Neural cell (in vitro differentiated cells): ENCODE measurements around the gene GLI2. TPM values are rescaled to one million over a fixed set of nuclear protein-coding genes. Genes with fewer than 3 reads are reported as not detected.

Experiments used
- H2AFZ ChIP-seq: fragments of 200-600, 300-800 bp; sonication (generic), shearing (Covaris generic); 2 replicates; pipeline ENCODE4 v1.6.0; 2014; ENCODE audit warnings: low read depth, mild to moderate bottlenecking, antibody characterized with exemption, low read length, moderate library complexity
- H3F3A ChIP-seq: fragments of 200-600 bp; shearing (Covaris generic); 2 replicates; pipeline ENCODE4 v1.6.1; 2016; ENCODE audit warnings: mild to moderate bottlenecking, moderate library complexity, mixed read lengths, antibody characterized with exemption, low read length; ENCODE audit not compliant: insufficient read depth, poor library complexity, severe bottlenecking
- H3K27ac ChIP-seq: fragments of 200-600, 300-800 bp; sonication (generic), shearing (Covaris generic); 2 replicates; pipeline ENCODE4 v1.5.1; 2014; ENCODE audit warnings: mild to moderate bottlenecking, low read length, moderate library complexity
- H3K27me3 ChIP-seq: fragments of 300-800, 200-600 bp; sonication (generic), shearing (Covaris generic); 2 replicates; pipeline ENCODE4 v1.6.0; 2014; ENCODE audit warnings: mild to moderate bottlenecking, low read depth, low read length, moderate library complexity; ENCODE audit not compliant: insufficient read depth
- H3K36me3 ChIP-seq: fragments of 300-800, 200-600 bp; sonication (generic), shearing (Covaris generic); 2 replicates; pipeline ENCODE4 v1.5.1; 2014; ENCODE audit warnings: mild to moderate bottlenecking, antibody characterized with exemption, low read length, moderate library complexity; ENCODE audit not compliant: insufficient read depth
- H3K4me2 ChIP-seq: fragments of 300-800, 200-600 bp; sonication (generic), shearing (Covaris generic); 2 replicates; pipeline ENCODE4 v1.6.0; 2014; ENCODE audit warnings: mild to moderate bottlenecking, low read length
- H3K4me3 ChIP-seq: fragments of 300-800, 200-600 bp; sonication (generic), shearing (Covaris generic); 2 replicates; pipeline ENCODE4 v1.5.1; 2014; ENCODE audit warnings: mild to moderate bottlenecking, low read length, moderate library complexity
- H3K79me2 ChIP-seq: fragments of 200-600 bp; shearing (Covaris generic); replicated peaks from 2 replicates; pipeline ENCODE4 v1.6.0; 2014; ENCODE audit warnings: mild to moderate bottlenecking, low read length, moderate library complexity; ENCODE audit not compliant: insufficient read depth
- H3K9ac ChIP-seq: fragments of 300-800, 200-600 bp; sonication (generic), shearing (Covaris generic); 2 replicates; pipeline ENCODE4 v1.6.1; 2016; ENCODE audit warnings: mild to moderate bottlenecking, low read length, mixed read lengths
- H3K9me2 ChIP-seq: fragments of 200-600 bp; shearing (Covaris generic); 2 replicates; pipeline ENCODE4 v1.6.1; 2016; ENCODE audit warnings: mild to moderate bottlenecking, low read length, mixed read lengths; ENCODE audit not compliant: insufficient read depth
- H3K9me3 ChIP-seq: fragments of 200-600, 300-800 bp; sonication (generic), shearing (Covaris generic); 2 replicates; pipeline ENCODE4 v1.6.1; 2016; ENCODE audit warnings: mild to moderate bottlenecking, mixed run types, low read length, moderate library complexity, mixed read lengths
- H4K20me1 ChIP-seq: fragments of 200-600 bp; shearing (Covaris generic); 2 replicates; pipeline ENCODE4 v1.6.1; 2016; ENCODE audit warnings: mild to moderate bottlenecking, mixed run types; ENCODE audit not compliant: insufficient read depth
- CTCF ChIP-seq: fragments of 450-650 bp; IDR thresholded peaks from 2 replicates; pipeline ENCODE4 v1.5.1; 2014; ENCODE audit warnings: antibody characterized with exemption, mild to moderate bottlenecking, moderate library complexity; ENCODE audit not compliant: poor library complexity, severe bottlenecking
- EP300 ChIP-seq: fragments of 450-650 bp; conservative IDR thresholded peaks from 2 replicates; pipeline ENCODE4 v1.6.1; 2014; ENCODE audit warnings: antibody characterized with exemption, mild to moderate bottlenecking, moderate library complexity; ENCODE audit not compliant: poor library complexity, severe bottlenecking
- EZH2 ChIP-seq: fragments of 200-600, 300-800 bp; shearing (Covaris generic), sonication (generic); IDR thresholded peaks from 2 replicates; pipeline ENCODE4 v1.6.1; 2014; ENCODE audit warnings: antibody characterized with exemption, low read length, borderline replicate concordance, mild to moderate bottlenecking; ENCODE audit not compliant: insufficient read depth, poor library complexity, severe bottlenecking
- MXI1 ChIP-seq: fragments of 450-650 bp; conservative IDR thresholded peaks from 2 replicates; pipeline ENCODE4 v1.6.1; 2014; ENCODE audit warnings: antibody characterized with exemption, mild to moderate bottlenecking; ENCODE audit not compliant: poor library complexity, severe bottlenecking
- POLR2AphosphoS5 ChIP-seq: IDR thresholded peaks from 2 replicates; pipeline ENCODE4 v1.6.1; 2012
- RAD21 ChIP-seq: fragments of 450-650 bp; conservative IDR thresholded peaks from 2 replicates; pipeline ENCODE4 v1.6.1; 2014; ENCODE audit warnings: antibody characterized with exemption, mild to moderate bottlenecking, moderate library complexity
- REST ChIP-seq: IDR thresholded peaks from 2 replicates; pipeline ENCODE4 v1.6.1; 2012; ENCODE audit warnings: borderline replicate concordance
- SMC3 ChIP-seq: fragments of 450-650 bp; conservative IDR thresholded peaks from 2 replicates; pipeline ENCODE4 v1.6.1; 2014; ENCODE audit warnings: antibody characterized with exemption, mild to moderate bottlenecking, moderate library complexity; ENCODE audit not compliant: poor library complexity
- polyA plus RNA-seq: library from polyadenylated mRNA; depleted of rRNA; stranded (reverse); fragments of >200 nt; gene quantifications from 2 replicates; pipeline ENCODE4 v1.2.3, GENCODE V29; 2014

The GLI2 gene
- polyA plus RNA-seq, 1 donor from 2014 or later, result 0.14 TPM

- Histone ChIP-seq H3K9me2 (no peaks in the 10 kb centered on the region), H3K9me3 (no peaks in the 10 kb centered on the region), H3K27me3 (no peaks in the 10 kb centered on the region), H3K36me3 (no peaks in the 10 kb centered on the region), H4K20me1 (no peaks in the 10 kb centered on the region), H3K4me3 (no peak overlapping the region), H3K79me2 (no peaks in the 10 kb centered on the region), H2AFZ (no peak overlapping the region), H3K9ac (no peak overlapping the region), H3K4me2 (no peak overlapping the region), H3K27ac (no peak overlapping the region), H3F3A (no peaks in the 10 kb centered on the region)
- TF ChIP-seq SMC3 (no peak), MXI1 (no peak)
Observed at GRCh38 chr2:120716641-120717585, 18.8 kb upstream of the GLI2 start.

- Histone ChIP-seq H3K4me2 (no peak overlapping the region), H3F3A (no peaks in the 10 kb centered on the region), H3K27ac (no peak overlapping the region), H2AFZ (no peak overlapping the region), H3K9ac (no peak overlapping the region), H3K9me2 (no peaks in the 10 kb centered on the region), H3K27me3 (no peaks in the 10 kb centered on the region), H3K4me3 (no peak overlapping the region), H3K9me3 (no peaks in the 10 kb centered on the region), H4K20me1 (no peaks in the 10 kb centered on the region), H3K36me3 (no peaks in the 10 kb centered on the region), H3K79me2 (no peaks in the 10 kb centered on the region)
- TF ChIP-seq REST (no peak), CTCF (no peak), POLR2AphosphoS5 (no peak), RAD21 (no peak), EZH2 (no peak), SMC3 (no peak), EP300 (no peak)
Observed at GRCh38 chr2:120719491-120719890, 16.2 kb upstream of the GLI2 start.
